Right lobe of liver (tissue), 6 donors: Measurements from ENCODE around the gene CYP2A7. TPM values are rescaled to one million over a fixed set of nuclear protein-coding genes. Genes with fewer than 3 reads are reported as not detected.
A peak's percentile ranks its signal among the peaks of the same experiment; 100 is the strongest.
"Not testable (repeated sequence)": the region's sequence is repeated elsewhere in the genome, so short reads cannot be mapped to it uniquely, and the experiment has no call there.

Experiments
- ATAC-seq, 4 donors: fragments of 200-7000 bp; cut with Tn5 transposase; one replicate each; pipeline ENCODE4 v1.9.1; 2020; ENCODE audit warnings: mild to moderate bottlenecking in 4 of 4, moderate library complexity in 4 of 4
- DNase-seq, 3 donors: peaks; one replicate each; pipeline ENCODE4 v3.0.0-alpha.2; 2020
- H3K27ac ChIP-seq, 3 donors: fragments of 200-600 bp; one replicate each; pipeline ENCODE4 v1.8.0; 2022
- H3K27me3 ChIP-seq, 2 donors: fragments of 200-600 bp; one replicate each; pipeline ENCODE4 v1.8.0; 2022
- H3K36me3 ChIP-seq, 4 donors: fragments of 200-600 bp; sonication (generic) in 1 of 4; one replicate each; pipeline versions ENCODE4 v1.5.1 to v1.8.0; 2017 to 2022; ENCODE audit warnings: control low read depth in 1 of 4
- H3K4me1 ChIP-seq, 4 donors: fragments of 200-600 bp; sonication (generic) in 1 of 4; one replicate each; pipeline versions ENCODE4 v1.5.1 to v1.8.0; 2017 to 2022; ENCODE audit warnings: control low read depth in 1 of 4
- H3K4me3 ChIP-seq, 3 donors: fragments of 200-600 bp; one replicate each; pipeline ENCODE4 v1.8.0; 2022
- H3K9me3 ChIP-seq, 4 donors: fragments of 200-600 bp; sonication (generic) in 1 of 4; one replicate each; pipeline versions ENCODE4 v1.5.1 to v1.8.0; 2017 to 2022; ENCODE audit warnings: control low read depth in 1 of 4
- CTCF ChIP-seq, 4 donors: fragments of 200-600 bp in 3 of 4; fragments of 450-650 bp in 1 of 4; IDR thresholded peaks; one replicate each; pipeline versions ENCODE4 v1.5.1 to v1.8.0; 2016 to 2022; ENCODE audit warnings: antibody characterized with exemption in 4 of 4, mild to moderate bottlenecking in 2 of 4
- POLR2A ChIP-seq: fragments of 450-650 bp; IDR thresholded peaks from one replicate; pipeline ENCODE4 v1.6.1; 2017; ENCODE audit warnings: antibody characterized with exemption, mild to moderate bottlenecking
- WGBS: methylation state at CpG from one replicate; pipeline ENCODE4 v1.1.6; 2018; ENCODE audit warnings: low coverage, low lambda C conversion rate; ENCODE audit not compliant: insufficient coverage; ENCODE audit errors: missing lambda C conversion rate; 5-methylcytosine and 5-hydroxymethylcytosine counted together
- intact Hi-C, 2 donors: fragments of 100-400 bp; cut with DNase I; formaldehyde crosslinking; loops; one replicate each; pipeline versions ENCODE4 v1.11.2 to v1.14.1; 2022
- total RNA-seq, 6 experiments: library from RNA; depleted of rRNA in 2 of 6; stranded (reverse); fragments of >200 nt in 2 of 6; fragmentation: NEBNext Ultra II Directional in 3 of 6; extraction: Animal tissue kit (Norgen Biotek cat#: 25700) in 3 of 6; gene quantifications; one replicate each; pipeline versions ENCODE4 v1.1.0 to v1.2.4, GENCODE V29; 2016 to 2023
- donor health status: DM: no; HTN: yes; CAD: no.
- donor health status: DM: no; HTN: no; CAD: no.
- donor health status: DM: no; HTN: no; CAD: no.
- donor health status: DM: no; HTN: yes; CAD: no.
- donor health status: DM: no; HTN: yes; CAD: no.

Gene CYP2A7
- total RNA-seq, 6 experiments from 2014 or later = 2.5 to 2,068 (median 134) TPM

GRCh38 chr19:40875526-40875951 is 6.5 kb downstream of the CYP2A7 start:
- H3K27me3 ChIP-seq, H3K27ac ChIP-seq, H3K4me1 ChIP-seq, H3K9me3 ChIP-seq, H3K36me3 ChIP-seq, H3K4me3 ChIP-seq, intact Hi-C loops: not testable (repeated sequence)
- peak; percentile 71 to 79 (median 78) for DNase-seq
- 35% methylated on average over 18 of the region's 23 CpGs for WGBS
- ATAC-seq = peak; percentile 5 to 80 (median 52)

GRCh38 chr19:40874874-40875273 is 7.2 kb downstream of the CYP2A7 start:
- 60% methylated on average over 1 of the region's 4 CpGs for WGBS
- H3K27me3 ChIP-seq, H3K9me3 ChIP-seq, H3K27ac ChIP-seq, H3K4me1 ChIP-seq, intact Hi-C loops, H3K36me3 ChIP-seq, H3K4me3 ChIP-seq, DNase-seq: not testable (repeated sequence)
- peak in 2 of 4 donors; percentile 20 to 48 for ATAC-seq

- H3K4me1 ChIP-seq, DNase-seq, H3K4me3 ChIP-seq, H3K27ac ChIP-seq, H3K36me3 ChIP-seq, H3K27me3 ChIP-seq, intact Hi-C loops, H3K9me3 ChIP-seq: not testable (repeated sequence)
- WGBS = 63% methylated on average over 2 of the region's 2 CpGs
- ATAC-seq = peak in 2 of 4 donors; percentile 30 to 40
Observed at GRCh38 chr19:40873873-40874272, 8.2 kb downstream of the CYP2A7 start.

- no peak for ATAC-seq
- WGBS = 88% methylated on average over 2 of the region's 2 CpGs
Observed at GRCh38 chr19:40872209-40872608, 9.8 kb downstream of the CYP2A7 start.

GRCh38 chr19:40867701-40868100 is 14.3 kb downstream of the CYP2A7 start:
- WGBS = 87% methylated on average over 7 of the region's 7 CpGs
- intact Hi-C loops = no loop called here
- DNase-seq = no peak
- no peak overlapping the region for H3K27ac ChIP-seq
- no peaks in the 10 kb centered on the region for H3K27me3 ChIP-seq
- ATAC-seq = no peak
- H3K4me3 ChIP-seq = no peak overlapping the region
- peaks cover 0 to 2% (median under 1%) of the 10 kb centered on the region in 4 donors for H3K4me1 ChIP-seq
- H3K9me3 ChIP-seq = no peaks in the 10 kb centered on the region
- TF ChIP-seq CTCF (IDR thresholded peaks at IDR 0.05) (no peak), POLR2A (no peak)
- no peaks in the 10 kb centered on the region for H3K36me3 ChIP-seq

More at GRCh38 chr19:40872209-40872608, 9.8 kb downstream of the CYP2A7 start:
- intact Hi-C loops = no loop called here
- DNase-seq = no peak
- Histone ChIP-seq H3K36me3 (peaks cover 0 to 3% (median 0%) of the 10 kb centered on the region in 4 donors), H3K9me3 (no peaks in the 10 kb centered on the region), H3K27ac (no peak overlapping the region), H3K4me1 (no peaks in the 10 kb centered on the region), H3K4me3 (no peak overlapping the region), H3K27me3 (no peaks in the 10 kb centered on the region)
- no peak for TF ChIP-seq CTCF (IDR thresholded peaks at IDR 0.05)
- TF ChIP-seq POLR2A = no peak

GRCh38 chr19:40864739-40865496 is 17.1 kb downstream of the CYP2A7 start:
- intact Hi-C loops, H3K4me1 ChIP-seq, DNase-seq, H3K9me3 ChIP-seq, ATAC-seq, H3K36me3 ChIP-seq, H3K27me3 ChIP-seq, H3K27ac ChIP-seq, H3K4me3 ChIP-seq: not testable (repeated sequence)
- 57% methylated on average over 7 of the region's 9 CpGs for WGBS
